Astrocyte (in vitro differentiated cells and primary cell): ENCODE measurements around the gene TENM4.

Experiments used
- EZH2 ChIP-seq: IDR thresholded peaks from 2 replicates; pipeline ENCODE4 v1.6.1; 2012; ENCODE audit warnings: mild to moderate bottlenecking, low read length, inconsistent platforms; ENCODE audit not compliant: insufficient read depth
- TF ChIP-seq, protein P1 (sequence below): IDR thresholded peaks from 2 replicates; pipeline ENCODE4 v1.5.1; 2011; ENCODE audit warnings: low read depth, mild to moderate bottlenecking, inconsistent platforms, low read length, moderate library complexity; ENCODE audit not compliant: insufficient read depth

- TF ChIP-seq EZH2 = no peak
- TF ChIP-seq, protein P1, sequence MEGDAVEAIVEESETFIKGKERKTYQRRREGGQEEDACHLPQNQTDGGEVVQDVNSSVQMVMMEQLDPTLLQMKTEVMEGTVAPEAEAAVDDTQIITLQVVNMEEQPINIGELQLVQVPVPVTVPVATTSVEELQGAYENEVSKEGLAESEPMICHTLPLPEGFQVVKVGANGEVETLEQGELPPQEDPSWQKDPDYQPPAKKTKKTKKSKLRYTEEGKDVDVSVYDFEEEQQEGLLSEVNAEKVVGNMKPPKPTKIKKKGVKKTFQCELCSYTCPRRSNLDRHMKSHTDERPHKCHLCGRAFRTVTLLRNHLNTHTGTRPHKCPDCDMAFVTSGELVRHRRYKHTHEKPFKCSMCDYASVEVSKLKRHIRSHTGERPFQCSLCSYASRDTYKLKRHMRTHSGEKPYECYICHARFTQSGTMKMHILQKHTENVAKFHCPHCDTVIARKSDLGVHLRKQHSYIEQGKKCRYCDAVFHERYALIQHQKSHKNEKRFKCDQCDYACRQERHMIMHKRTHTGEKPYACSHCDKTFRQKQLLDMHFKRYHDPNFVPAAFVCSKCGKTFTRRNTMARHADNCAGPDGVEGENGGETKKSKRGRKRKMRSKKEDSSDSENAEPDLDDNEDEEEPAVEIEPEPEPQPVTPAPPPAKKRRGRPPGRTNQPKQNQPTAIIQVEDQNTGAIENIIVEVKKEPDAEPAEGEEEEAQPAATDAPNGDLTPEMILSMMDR = no peak
Measured at GRCh38 chr11:78725200-78725599, 715.6 kb downstream of the TENM4 start.
